Gastrocnemius medialis (tissue), 4 donors: ENCODE results near the gene CPPED1.

Experiments used
- POLR2A ChIP-seq, 2 donors: fragments of 450-650 bp; IDR thresholded peaks; one replicate each; pipeline ENCODE4 v1.6.1; 2017; ENCODE audit warnings: antibody characterized with exemption in 2 of 2, mild to moderate bottlenecking in 2 of 2, moderate library complexity in 2 of 2
- TF ChIP-seq, protein P1 (sequence below), 5 experiments: fragments of 450-650 bp in 3 of 5; fragments of 200-600 bp in 2 of 5; sonication (generic) in 2 of 5; IDR thresholded peaks in 4 of 5; conservative IDR thresholded peaks in 1 of 5; 1 replicate in 4 of 5; 2 replicates in 1 of 5; pipeline ENCODE4 v1.5.1; 2016 to 2019; ENCODE audit warnings: antibody characterized with exemption in 5 of 5, mild to moderate bottlenecking in 3 of 5, moderate library complexity in 3 of 5

DNA sequence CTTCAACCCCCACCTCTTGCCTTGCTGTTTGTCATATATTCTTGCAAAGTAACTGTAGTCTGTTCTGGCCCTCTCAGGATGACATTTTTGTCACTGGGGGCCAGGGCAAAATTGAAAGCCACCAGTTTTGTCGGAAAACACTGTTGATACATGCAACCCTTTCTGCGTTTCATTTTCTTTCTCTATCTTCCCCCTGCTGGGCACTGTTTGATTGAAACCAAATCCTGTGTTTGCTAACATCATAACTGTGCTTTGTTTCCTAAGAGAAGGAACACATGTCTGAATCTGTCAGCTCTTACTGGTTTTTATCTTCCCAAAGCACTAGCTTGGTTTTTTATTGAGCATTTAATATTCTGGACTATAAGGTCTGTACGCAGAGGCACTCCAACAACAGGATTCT, 11.7 kb upstream of the CPPED1 start:
- TF ChIP-seq, protein P1, sequence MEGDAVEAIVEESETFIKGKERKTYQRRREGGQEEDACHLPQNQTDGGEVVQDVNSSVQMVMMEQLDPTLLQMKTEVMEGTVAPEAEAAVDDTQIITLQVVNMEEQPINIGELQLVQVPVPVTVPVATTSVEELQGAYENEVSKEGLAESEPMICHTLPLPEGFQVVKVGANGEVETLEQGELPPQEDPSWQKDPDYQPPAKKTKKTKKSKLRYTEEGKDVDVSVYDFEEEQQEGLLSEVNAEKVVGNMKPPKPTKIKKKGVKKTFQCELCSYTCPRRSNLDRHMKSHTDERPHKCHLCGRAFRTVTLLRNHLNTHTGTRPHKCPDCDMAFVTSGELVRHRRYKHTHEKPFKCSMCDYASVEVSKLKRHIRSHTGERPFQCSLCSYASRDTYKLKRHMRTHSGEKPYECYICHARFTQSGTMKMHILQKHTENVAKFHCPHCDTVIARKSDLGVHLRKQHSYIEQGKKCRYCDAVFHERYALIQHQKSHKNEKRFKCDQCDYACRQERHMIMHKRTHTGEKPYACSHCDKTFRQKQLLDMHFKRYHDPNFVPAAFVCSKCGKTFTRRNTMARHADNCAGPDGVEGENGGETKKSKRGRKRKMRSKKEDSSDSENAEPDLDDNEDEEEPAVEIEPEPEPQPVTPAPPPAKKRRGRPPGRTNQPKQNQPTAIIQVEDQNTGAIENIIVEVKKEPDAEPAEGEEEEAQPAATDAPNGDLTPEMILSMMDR (IDR thresholded peaks at IDR 0.05 in 4 of 5, conservative IDR thresholded peaks at IDR 0.05 in 1 of 5), result no peak
- no peak for TF ChIP-seq POLR2A (IDR thresholded peaks at IDR 0.05)
